ENCODE data around the gene PLCB3.

GRCh38 chr11:64304316-64305072 is 53.2 kb downstream of the PLCB3 start:
- TF ChIP-seq CTCF (conservative IDR thresholded peaks at IDR 0.05; ENCODE audit: low read depth, low read length) (peak; percentile 99), EZH2 (IDR thresholded peaks at IDR 0.05; ENCODE audit: low read length, unreplicated experiment) (no peak), EZH2phosphoT487 (IDR thresholded peaks at IDR 0.05; ENCODE audit: borderline replicate concordance, low read length) (no peak)
